Measurements from ENCODE around the gene TRIM46.
A peak's percentile ranks its signal among the peaks of the same experiment; 100 is the strongest.
"Not testable (repeated sequence)": the region's sequence is repeated elsewhere in the genome, so short reads cannot be mapped to it uniquely, and the experiment has no call there.

TRIM46 gene

GRCh38 chr1:155187456-155187891 is 13.8 kb downstream of the TRIM46 start:
- DNase-seq: no peak

GRCh38 chr1:155188268-155188667 is 14.6 kb downstream of the TRIM46 start:
- no peak for DNase-seq

- not testable (repeated sequence) for DNase-seq
These were observed 16.3 kb downstream of the TRIM46 start for GRCh38 chr1:155189926-155190325.

- no peak for DNase-seq
These were observed 18.3 kb downstream of the TRIM46 start for GRCh38 chr1:155191904-155192303.

GRCh38 chr1:155192346-155193274 is 19.0 kb downstream of the TRIM46 start:
- DNase-seq: peak; percentile 34

- DNase-seq: peak; percentile 63
These were observed 19.8 kb downstream of the TRIM46 start for GRCh38 chr1:155193275-155193990.

GRCh38 chr1:155193991-155194240 is 20.3 kb downstream of the TRIM46 start:
- not testable (repeated sequence) for DNase-seq

GRCh38 chr1:155195201-155196102 is 21.8 kb downstream of the TRIM46 start:
- DNase-seq: no peak

GRCh38 chr1:155196103-155196892 is 22.6 kb downstream of the TRIM46 start:
- no peak for DNase-seq

- no peak for DNase-seq
These were observed 23.4 kb downstream of the TRIM46 start for GRCh38 chr1:155196893-155197638.

GRCh38 chr1:155197901-155198546 is 24.4 kb downstream of the TRIM46 start:
- no peak for DNase-seq

GRCh38 chr1:155198547-155198906 is 24.9 kb downstream of the TRIM46 start:
- DNase-seq: no peak

GRCh38 chr1:155199792-155200191 is 26.1 kb downstream of the TRIM46 start:
- DNase-seq: no peak

- no peak for DNase-seq
These were observed 27.3 kb downstream of the TRIM46 start for GRCh38 chr1:155200920-155201319.

- DNase-seq: no peak
These were observed 28.5 kb downstream of the TRIM46 start for GRCh38 chr1:155202198-155202597.

GRCh38 chr1:155202731-155203515 is 29.3 kb downstream of the TRIM46 start:
- no peak for DNase-seq

- DNase-seq: no peak
These were observed 31.4 kb downstream of the TRIM46 start for GRCh38 chr1:155205035-155205434.

- no peak for DNase-seq
These were observed 32.4 kb downstream of the TRIM46 start for GRCh38 chr1:155205969-155206593.

- DNase-seq: peak; percentile 95
These were observed 33.5 kb downstream of the TRIM46 start for GRCh38 chr1:155206891-155207805.
